Endothelial cell of umbilical vein (primary cell): ENCODE results near the gene SLC29A3.

Experiments used
- CTCF ChIP-seq, 2 donors: IDR thresholded peaks; 1 replicate in 1 of 2; 2 replicates in 1 of 2; pipeline ENCODE4 v1.5.1; 2011; ENCODE audit warnings: low read length in 2 of 2, mild to moderate bottlenecking in 2 of 2, moderate library complexity in 2 of 2, control low read depth in 1 of 2, inconsistent platforms in 1 of 2, low read depth in 1 of 2; ENCODE audit not compliant: insufficient read depth in 1 of 2; ENCODE audit errors: extremely low read depth in 1 of 2
- EZH2 ChIP-seq: IDR thresholded peaks from 2 replicates; pipeline ENCODE4 v1.6.1; 2012; ENCODE audit warnings: borderline replicate concordance, low read depth, mild to moderate bottlenecking, moderate library complexity, low read length, inconsistent platforms; ENCODE audit not compliant: severe bottlenecking
- POLR2AphosphoS5 ChIP-seq: IDR thresholded peaks from 2 replicates; pipeline ENCODE4 v1.6.1; 2012; ENCODE audit warnings: low read depth, mild to moderate bottlenecking, control low read depth, low read length, moderate library complexity; ENCODE audit not compliant: insufficient read depth

DNA sequence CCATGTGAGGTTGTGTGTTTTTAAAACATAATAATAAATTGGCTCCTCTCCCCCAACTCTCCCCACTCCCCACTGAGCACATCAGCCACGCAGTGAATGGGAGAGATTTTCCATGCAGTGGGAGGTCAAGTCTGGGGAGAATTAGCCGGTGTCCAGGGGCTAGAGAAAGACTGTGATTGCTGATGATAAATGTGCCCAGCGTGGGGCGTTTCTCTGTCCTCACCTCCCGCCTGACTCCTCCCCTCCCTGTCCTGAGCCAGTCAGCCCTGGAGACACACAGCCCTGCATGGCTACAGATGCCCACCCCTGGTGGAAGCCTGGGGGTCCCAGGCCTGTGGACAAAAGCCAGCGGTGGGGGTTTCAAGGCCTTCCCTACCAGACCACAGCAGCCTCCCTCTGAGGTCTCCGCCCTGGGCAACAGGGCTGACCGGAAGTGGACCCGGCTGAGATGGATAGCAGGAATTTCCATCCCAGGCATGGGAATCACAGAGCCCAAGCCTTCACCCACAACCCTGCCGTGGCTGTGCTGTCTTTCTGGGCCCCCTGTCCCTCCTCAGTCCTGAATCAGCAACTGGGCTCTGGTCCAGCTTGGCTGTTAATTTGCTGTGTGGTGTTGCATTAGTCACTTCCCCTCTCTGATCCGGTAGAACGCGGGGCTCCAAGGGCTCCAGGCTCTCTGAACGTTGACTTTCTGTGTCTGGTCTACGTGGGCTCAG lies 46.8 kb upstream of the SLC29A3 start:
- no peak for TF ChIP-seq CTCF (IDR thresholded peaks at IDR 0.05; ENCODE audit: extremely low read depth in 1 of 2, insufficient read depth in 1 of 2, low read depth in 1 of 2, low read length in 2 of 2)
- no peak for TF ChIP-seq EZH2
- TF ChIP-seq POLR2AphosphoS5: peak; percentile 60
